D721Med (cell line): ENCODE results near the gene TSC22D4.

Experiments
- DNase-seq: peaks from one replicate; pipeline ENCODE4 v3.0.0; 2011; ENCODE audit warnings: low spot score; ENCODE audit not compliant: insufficient read length
- FAIRE-seq: peaks from 2 replicates; lab custom pipeline; 2011; peaks lifted over from hg19 to GRCh38; lab: Jason Lieb, UNC
- CTCF ChIP-seq: IDR thresholded peaks from 2 replicates; pipeline ENCODE4 v1.5.1; 2012; ENCODE audit warnings: mild to moderate bottlenecking, control low read depth; ENCODE audit not compliant: insufficient read depth; ENCODE audit errors: missing control alignments

The TSC22D4 gene

GRCh38 chr7:100428199-100428966 is 50.6 kb downstream of the TSC22D4 start, which contains the start of gene ZCWPW1:
Gene ZCWPW1 (minus strand): TSS chr7:100428703. CDS start chr7:100420649, 8,054 bp downstream.
- no peak for TF ChIP-seq CTCF
- DNase-seq: peak; percentile 64
- FAIRE-seq: no peak

GRCh38 chr7:100427762-100428198 is 51.2 kb downstream of the TSC22D4 start:
- DNase-seq (no peak), FAIRE-seq (no peak)
- no peak for TF ChIP-seq CTCF

GRCh38 chr7:100426516-100426915 is 52.5 kb downstream of the TSC22D4 start:
- FAIRE-seq (no peak), DNase-seq (no peak)
- TF ChIP-seq CTCF: no peak

- TF ChIP-seq CTCF: no peak
- FAIRE-seq: no peak
- DNase-seq: no peak
These were observed 53.7 kb downstream of the TSC22D4 start for GRCh38 chr7:100425347-100425746.

- DNase-seq (no peak), FAIRE-seq (no peak)
- no peak for TF ChIP-seq CTCF
These were observed 55.7 kb downstream of the TSC22D4 start for GRCh38 chr7:100423315-100423714.

GRCh38 chr7:100419660-100420226 is 59.3 kb downstream of the TSC22D4 start:
- FAIRE-seq (no peak), DNase-seq (no peak)
- TF ChIP-seq CTCF: no peak
